Smooth muscle cell of the brain vasculature (primary cell): ENCODE measurements around the gene CC2D2A.
"Not testable (repeated sequence)": the region's sequence is repeated elsewhere in the genome, so short reads cannot be mapped to it uniquely, and the experiment has no call there.

Experiments
- DNase-seq: peaks from one replicate; pipeline ENCODE4 v3.0.0-alpha.2; 2012; ENCODE audit warnings: low read depth, low spot score

Gene CC2D2A

DNA sequence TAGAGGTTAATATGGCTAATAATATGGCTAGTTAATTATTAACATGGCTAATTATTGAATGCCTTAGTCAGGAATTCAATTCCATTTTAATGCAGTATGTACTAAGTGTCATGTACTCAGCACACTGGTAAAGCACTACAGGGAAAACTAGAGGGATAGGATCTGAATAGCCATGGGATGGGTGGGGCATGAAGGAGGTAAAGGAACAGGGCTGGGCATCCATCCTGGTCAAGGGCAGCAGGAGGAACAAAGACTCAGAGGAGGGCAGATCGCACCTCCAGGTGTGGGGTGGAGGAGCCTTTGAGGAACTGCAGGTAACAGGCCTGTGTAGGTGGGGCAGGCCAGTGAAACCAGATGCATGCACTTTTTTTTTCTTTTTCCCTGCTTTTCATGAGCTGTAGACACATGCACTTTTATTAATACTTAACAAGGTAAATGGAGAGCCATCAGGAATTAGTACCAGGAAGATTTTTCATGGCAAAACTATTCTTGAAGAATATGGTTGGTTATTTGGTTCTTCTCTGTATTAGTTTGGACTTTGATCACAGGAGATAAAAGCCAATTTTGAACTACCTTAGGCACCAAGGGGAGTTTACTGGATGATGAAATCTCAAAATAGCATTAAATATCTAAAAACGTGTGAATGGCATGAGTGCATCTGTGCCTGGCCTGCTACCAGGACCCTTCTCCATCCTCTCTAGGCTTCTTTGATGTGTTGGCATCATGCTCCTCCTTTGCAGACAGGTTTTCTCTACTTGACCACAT is 88.3 kb downstream of the CC2D2A start:
- DNase-seq: no peak

- DNase-seq: no peak
Observed at GRCh38 chr4:15558561-15558960, 88.9 kb downstream of the CC2D2A start.

DNA sequence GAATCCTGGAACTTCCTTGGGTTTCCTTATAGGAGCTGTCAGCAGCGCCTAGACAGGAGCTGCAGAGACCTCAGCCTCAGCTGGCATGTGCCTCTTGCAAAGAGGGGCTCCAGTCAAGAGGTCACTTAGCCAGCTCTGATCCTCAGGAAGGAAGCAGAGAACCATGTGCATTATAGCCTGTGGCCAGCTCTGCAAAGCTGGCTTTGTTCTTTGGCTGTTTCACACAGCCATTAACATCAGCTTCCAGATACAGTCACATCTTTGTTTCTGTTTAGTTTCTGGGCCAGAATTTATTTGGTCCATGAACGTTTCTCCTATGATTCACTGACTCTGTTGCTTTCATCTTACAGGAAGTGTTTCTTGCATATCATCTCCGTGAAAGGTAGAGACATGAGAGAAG is 92.4 kb downstream of the CC2D2A start:
- DNase-seq: no peak

- DNase-seq: no peak
Observed at GRCh38 chr4:15562623-15563022, 92.9 kb downstream of the CC2D2A start.

- DNase-seq: no peak
Observed at GRCh38 chr4:15563871-15564270, 94.2 kb downstream of the CC2D2A start.

GRCh38 chr4:15568821-15569220 is 99.1 kb downstream of the CC2D2A start:
- DNase-seq: no peak

DNA sequence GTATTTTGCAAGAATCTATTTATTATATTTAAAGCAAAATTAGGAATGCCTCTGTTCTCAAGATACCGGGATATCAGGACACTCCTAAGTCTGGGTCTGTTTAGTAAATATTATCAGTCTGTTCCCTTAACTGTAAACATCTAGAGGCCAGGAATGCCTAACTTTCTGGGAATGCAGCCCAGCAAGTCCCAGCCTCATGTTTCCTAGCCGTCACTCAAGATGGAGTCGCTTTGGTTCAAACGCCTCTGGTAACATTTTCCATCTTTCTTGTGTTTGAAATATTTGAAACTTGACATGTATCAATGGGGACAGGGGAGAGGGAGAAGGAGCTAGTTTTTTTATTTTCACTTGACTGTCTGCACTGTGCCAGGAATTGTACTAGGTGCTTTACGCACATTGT is 100.1 kb downstream of the CC2D2A start:
- DNase-seq: no peak

- no peak for DNase-seq
Observed at GRCh38 chr4:15575966-15576365, 106.3 kb downstream of the CC2D2A start.

- no peak for DNase-seq
Observed at GRCh38 chr4:15577508-15577907, 107.8 kb downstream of the CC2D2A start.

DNA sequence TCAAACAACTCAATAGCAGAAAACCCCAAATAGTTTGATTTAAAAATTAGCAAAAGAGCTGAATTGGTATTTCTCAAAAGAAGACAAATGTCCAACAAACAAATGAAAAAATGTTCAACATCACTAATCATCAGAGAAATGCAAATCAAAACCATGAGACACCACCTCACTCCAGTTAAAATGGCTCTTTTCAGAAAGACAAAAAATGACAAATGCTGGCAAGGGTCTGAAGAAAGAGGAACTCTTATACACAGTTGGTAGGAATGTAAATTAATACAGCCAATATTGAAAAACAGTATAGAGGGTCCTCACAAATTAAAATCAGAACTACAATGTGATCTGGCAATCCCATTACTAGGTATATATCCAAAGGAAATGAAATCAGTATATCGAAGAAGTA is 115.1 kb downstream of the CC2D2A start:
- DNase-seq: no peak

DNA sequence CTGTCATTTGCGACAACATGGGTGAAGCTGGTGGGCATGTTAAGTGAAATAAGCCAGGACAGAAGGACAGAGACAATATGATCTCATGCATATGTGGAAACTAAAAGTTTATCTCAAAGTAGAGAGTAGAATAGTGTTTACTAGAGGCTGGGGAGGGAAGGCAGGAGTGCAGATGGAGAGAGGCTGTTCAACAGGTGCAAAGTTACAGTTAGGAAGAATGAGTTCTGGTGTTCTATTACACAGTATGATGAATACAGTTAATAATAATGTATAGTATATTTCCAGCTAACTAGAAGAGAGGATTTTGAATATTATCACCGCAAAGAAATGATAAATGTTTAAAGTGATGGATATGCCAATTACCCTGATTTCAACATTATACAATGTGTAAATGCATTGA is 115.6 kb downstream of the CC2D2A start:
- no peak for DNase-seq

GRCh38 chr4:15586066-15586465 is 116.4 kb downstream of the CC2D2A start:
- DNase-seq: no peak

GRCh38 chr4:15587649-15588048 is 118.0 kb downstream of the CC2D2A start:
- no peak for DNase-seq

DNA sequence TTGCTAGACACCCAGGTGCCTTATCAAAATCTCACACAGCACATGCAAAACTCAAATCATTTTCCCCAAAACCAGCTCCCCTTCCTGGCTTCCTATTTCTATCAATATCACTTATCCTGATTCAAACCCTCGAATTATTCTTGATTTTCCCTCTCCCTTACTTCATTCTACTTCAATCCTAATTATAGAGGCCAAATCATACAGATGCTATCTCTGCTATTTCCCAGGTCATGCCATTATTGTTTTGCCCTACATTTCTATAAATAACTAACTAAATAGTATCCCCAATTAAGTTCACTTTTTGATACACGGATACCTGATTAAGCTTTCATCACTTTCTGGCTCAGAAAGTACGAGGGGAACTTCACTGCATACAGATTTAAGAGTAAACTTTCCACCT is 123.1 kb downstream of the CC2D2A start:
- no peak for DNase-seq

GRCh38 chr4:15598644-15599043 is 129.0 kb downstream of the CC2D2A start:
- no peak for DNase-seq

DNA sequence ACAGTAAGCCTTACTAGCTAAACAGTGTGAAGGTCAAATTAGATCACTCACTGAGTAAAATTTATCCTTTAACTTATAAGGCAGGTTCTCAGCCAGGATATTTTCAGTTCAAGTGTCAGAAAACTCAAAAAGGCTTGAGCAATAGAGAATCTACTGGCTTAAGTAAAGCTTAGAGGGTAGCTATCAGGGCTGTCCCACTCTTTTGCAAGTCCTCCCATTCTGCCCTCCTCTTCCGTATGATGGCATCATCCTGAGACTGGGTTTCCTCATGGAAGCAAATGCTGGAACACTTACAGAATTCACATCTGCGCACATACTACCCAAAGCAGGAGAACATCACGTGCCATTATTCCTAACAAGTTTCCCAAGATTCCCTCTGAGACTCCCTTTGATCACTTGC is 130.5 kb downstream of the CC2D2A start:
- no peak for DNase-seq

GRCh38 chr4:15601862-15602261 is 132.2 kb downstream of the CC2D2A start:
- no peak for DNase-seq

GRCh38 chr4:15605537-15605936 is 135.9 kb downstream of the CC2D2A start:
- no peak for DNase-seq

- no peak for DNase-seq
Observed at GRCh38 chr4:15610855-15611254, 141.2 kb downstream of the CC2D2A start.

DNA sequence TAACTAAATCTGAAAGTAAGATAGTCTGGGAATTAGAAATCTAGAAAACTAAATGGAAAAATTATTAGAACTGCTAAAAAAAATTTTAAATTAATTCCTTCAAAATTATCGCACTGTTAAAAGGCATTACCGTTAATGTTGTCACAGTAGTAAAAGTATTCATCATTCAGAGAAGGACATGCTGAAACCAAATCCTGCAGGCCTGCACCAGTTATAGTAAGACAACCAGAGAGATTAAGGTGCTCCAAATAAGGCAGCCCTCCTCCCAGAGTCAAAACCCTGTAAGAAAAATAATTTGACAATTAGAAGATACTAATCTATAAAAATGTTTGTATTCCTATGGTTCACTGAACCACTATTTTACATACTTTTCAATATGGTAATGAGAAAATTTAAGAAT is 142.5 kb downstream of the CC2D2A start:
- DNase-seq: no peak

DNA sequence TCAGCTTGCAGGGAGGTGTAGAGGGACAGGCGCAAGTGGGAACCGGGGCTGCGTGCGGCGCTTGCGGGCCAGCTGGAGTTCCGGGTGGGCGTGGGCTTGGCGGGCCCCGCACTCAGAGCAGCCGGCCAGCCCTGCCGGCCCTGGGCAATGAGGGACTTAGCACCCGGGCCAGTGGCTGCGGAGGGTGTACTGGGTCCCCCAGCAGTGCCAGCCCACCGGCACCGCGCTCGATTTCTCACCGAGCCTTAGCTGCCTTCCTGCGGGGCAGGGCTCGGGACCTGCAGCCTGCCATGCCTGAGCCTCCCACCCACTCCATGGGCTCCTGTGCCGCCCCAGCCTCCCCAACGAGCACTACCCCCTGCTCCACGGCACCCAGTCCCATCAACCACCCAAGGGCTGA is 145.2 kb downstream of the CC2D2A start:
- DNase-seq: not testable (repeated sequence)

DNA sequence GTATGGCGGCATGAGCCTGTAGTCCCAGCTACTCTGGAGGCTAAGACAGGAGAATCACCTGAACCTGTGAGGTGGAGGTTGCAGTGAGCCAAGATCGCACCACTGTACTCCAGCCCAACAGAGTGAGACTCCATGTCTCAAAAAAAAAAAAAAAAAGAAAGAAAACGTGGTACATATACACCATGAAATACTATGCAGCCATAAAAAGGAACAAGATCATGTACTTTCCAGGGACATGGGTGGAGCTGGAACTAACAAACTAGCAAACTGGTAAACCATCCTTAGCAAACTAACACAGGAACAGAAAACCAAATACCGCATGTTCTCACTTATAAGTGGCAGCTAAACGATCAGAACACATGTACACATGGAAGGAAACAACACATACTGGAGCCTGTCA is 147.7 kb downstream of the CC2D2A start:
- not testable (repeated sequence) for DNase-seq

DNA sequence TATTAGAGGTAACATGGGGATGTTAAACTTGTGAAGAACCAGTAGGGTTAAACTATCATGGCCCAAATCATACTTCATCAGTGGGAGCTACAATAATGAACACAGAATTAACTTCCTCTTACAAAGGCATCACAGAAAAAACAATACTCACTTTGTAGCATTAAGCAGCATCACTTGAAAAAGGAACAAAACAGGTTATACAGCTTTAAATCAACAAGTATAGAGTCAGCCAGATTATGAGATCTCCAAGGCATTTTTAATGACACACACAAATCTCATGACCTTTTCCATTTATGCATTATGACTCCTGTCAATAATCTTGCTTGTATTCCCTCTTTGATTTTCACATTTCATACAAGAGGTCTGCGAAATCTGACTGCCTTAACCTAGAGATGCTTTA is 167.1 kb downstream of the CC2D2A start:
- no peak for DNase-seq

DNA sequence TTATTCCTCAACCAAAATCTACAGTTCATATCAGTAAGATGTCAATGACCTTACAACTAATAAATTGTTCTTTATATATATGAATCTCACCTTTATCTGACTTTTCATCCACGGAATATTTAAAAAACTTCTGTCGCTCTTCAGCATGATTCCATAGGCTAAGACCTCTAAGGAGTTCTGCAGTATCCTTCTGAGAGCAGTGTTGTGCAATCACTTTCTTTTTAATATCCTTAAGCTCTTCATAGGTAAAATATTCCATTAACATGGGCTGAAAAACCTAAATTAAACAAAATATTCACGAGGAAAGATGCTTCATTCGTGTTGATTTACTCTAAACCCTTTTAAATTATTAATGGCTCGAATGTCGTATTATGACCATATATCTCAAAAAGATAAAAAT is 168.7 kb downstream of the CC2D2A start:
- DNase-seq: no peak
